ENCODE results near the gene DHX34. TPM values are rescaled to one million over a fixed set of nuclear protein-coding genes. Genes with fewer than 3 reads are reported as not detected.
A peak's percentile ranks its signal among the peaks of the same experiment; 100 is the strongest.

Gene DHX34
- total and polyA plus RNA-seq, 8 donors: 9.4 to 18.2 (median 14.9) TPM

- intact Hi-C loops (cut with DNase I): no loop called here
- DNase-seq (peak in 1 of 4 donors; percentile 74), ATAC-seq (no peak)
- TF ChIP-seq, protein P1, sequence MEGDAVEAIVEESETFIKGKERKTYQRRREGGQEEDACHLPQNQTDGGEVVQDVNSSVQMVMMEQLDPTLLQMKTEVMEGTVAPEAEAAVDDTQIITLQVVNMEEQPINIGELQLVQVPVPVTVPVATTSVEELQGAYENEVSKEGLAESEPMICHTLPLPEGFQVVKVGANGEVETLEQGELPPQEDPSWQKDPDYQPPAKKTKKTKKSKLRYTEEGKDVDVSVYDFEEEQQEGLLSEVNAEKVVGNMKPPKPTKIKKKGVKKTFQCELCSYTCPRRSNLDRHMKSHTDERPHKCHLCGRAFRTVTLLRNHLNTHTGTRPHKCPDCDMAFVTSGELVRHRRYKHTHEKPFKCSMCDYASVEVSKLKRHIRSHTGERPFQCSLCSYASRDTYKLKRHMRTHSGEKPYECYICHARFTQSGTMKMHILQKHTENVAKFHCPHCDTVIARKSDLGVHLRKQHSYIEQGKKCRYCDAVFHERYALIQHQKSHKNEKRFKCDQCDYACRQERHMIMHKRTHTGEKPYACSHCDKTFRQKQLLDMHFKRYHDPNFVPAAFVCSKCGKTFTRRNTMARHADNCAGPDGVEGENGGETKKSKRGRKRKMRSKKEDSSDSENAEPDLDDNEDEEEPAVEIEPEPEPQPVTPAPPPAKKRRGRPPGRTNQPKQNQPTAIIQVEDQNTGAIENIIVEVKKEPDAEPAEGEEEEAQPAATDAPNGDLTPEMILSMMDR (IDR thresholded peaks at IDR 0.05): no peak
- no peak overlapping the region for H3K4me3 ChIP-seq
- peak overlapping the region in 1 of 2 donors; percentile 69 for H3K27ac ChIP-seq
- peaks cover 0 to 5% of the 10 kb centered on the region in 2 donors for H3K27me3 ChIP-seq
- H3K9me3 ChIP-seq: no peaks in the 10 kb centered on the region
- peaks cover 0 to 47% of the 10 kb centered on the region in 2 donors for H3K36me3 ChIP-seq
- H3K4me1 ChIP-seq: peaks cover 0 to 64% of the 10 kb centered on the region in 2 donors
Observed at GRCh38 chr19:47319923-47320871, 28.9 kb upstream of the DHX34 start.

GRCh38 chr19:47321630-47322029 lies 27.5 kb upstream of the DHX34 start:
- Histone ChIP-seq H3K4me3 (no peak overlapping the region), H3K9me3 (no peaks in the 10 kb centered on the region), H3K36me3 (peaks cover 0 to 38% of the 10 kb centered on the region in 2 donors), H3K27ac (peak overlapping the region in 1 of 2 donors; percentile 69), H3K27me3 (peaks cover 0 to 5% of the 10 kb centered on the region in 2 donors), H3K4me1 (peaks cover 0 to 57% of the 10 kb centered on the region in 2 donors)
- TF ChIP-seq, protein P1 (IDR thresholded peaks at IDR 0.05): no peak
- DNase-seq: no peak
- intact Hi-C loops (cut with DNase I): no loop called here
- ATAC-seq: no peak

DNA sequence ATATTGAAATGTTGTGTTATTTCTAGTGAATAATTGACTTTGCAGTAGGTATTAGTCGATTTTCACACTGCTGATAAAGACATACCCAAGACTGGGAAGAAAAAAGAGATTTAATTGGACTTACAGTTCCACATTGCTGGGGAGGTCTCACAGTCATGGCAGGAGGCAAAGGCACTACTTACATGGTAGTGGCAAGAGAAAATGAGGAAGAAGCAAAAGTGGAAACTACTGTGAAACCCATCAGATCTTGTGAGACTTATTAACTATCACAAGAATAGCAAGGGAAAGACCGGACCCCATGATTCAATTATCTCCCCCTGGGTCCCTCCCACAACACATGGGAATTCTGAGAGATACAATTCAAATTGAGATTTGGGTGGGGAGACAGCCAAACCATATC lies 27.1 kb upstream of the DHX34 start:
- H3K36me3 ChIP-seq: peaks cover 0 to 34% of the 10 kb centered on the region in 2 donors
- H3K9me3 ChIP-seq: no peaks in the 10 kb centered on the region
- ATAC-seq: no peak
- TF ChIP-seq, protein P1 (IDR thresholded peaks at IDR 0.05): no peak
- H3K27me3 ChIP-seq: peaks cover 0 to 5% of the 10 kb centered on the region in 2 donors
- no peak for DNase-seq
- peak overlapping the region; percentile 33 to 69 for H3K27ac ChIP-seq
- intact Hi-C loops (cut with DNase I): no loop called here
- H3K4me3 ChIP-seq: no peak overlapping the region
- H3K4me1 ChIP-seq: peaks cover 0 to 54% of the 10 kb centered on the region in 2 donors

DNA sequence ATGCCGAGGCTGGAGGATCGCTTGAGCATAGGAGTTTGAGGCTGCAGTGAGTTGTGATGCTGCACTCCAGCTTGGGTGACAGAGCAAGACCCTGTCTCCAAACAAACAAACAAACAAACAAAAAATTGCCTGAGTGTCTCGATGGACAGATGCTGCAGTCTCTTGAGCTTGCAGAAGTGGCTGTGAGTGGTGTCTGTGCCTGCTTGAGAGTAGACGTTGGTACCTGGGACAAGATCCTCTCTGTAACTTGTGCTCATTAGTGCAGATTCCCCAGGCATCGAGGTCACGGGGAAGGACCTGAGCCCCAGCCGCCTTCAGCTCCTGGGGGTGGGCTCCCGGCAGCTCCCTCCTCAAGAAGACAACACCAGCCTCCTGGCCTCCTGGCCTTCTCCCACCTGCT lies 25.7 kb upstream of the DHX34 start:
- DNase-seq (no peak), ATAC-seq (no peak)
- peaks cover 0 to 5% of the 10 kb centered on the region in 2 donors for H3K27me3 ChIP-seq
- H3K27ac ChIP-seq: peak overlapping the region; percentile 33 to 69
- TF ChIP-seq, protein P1 (IDR thresholded peaks at IDR 0.05): no peak
- H3K9me3 ChIP-seq: no peaks in the 10 kb centered on the region
- H3K36me3 ChIP-seq: peaks cover 0 to 32% of the 10 kb centered on the region in 2 donors
- peaks cover 0 to 53% of the 10 kb centered on the region in 2 donors for H3K4me1 ChIP-seq
- intact Hi-C loops (cut with DNase I): no loop called here
- H3K4me3 ChIP-seq: peak overlapping the region in 1 of 2 donors; percentile 4

DNA sequence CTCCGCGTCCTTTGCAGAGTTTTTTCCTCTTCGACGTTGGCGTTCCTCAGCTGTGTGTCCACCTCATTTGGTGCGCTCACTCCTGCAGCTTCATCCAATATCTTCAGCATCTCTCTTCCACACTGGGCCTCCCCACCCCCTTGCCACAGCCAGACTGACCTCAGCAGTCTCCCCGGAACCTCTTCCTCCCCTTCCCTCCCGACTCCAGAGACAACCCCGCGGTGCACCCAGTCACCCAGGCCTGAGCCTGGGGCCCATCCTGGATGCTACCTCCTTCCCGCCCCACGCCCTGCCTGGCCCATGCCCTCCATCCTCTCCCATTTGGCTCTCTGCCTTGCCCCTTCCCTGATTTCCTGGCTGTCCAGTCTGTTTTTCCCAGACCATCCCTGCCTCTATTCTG lies 25.2 kb upstream of the DHX34 start:
- Histone ChIP-seq H3K4me1 (peaks cover 0 to 49% of the 10 kb centered on the region in 2 donors), H3K4me3 (peak overlapping the region in 1 of 2 donors; percentile 4), H3K27me3 (peaks cover 0 to 5% of the 10 kb centered on the region in 2 donors), H3K36me3 (peaks cover 0 to 28% of the 10 kb centered on the region in 2 donors), H3K9me3 (no peaks in the 10 kb centered on the region), H3K27ac (peak overlapping the region; percentile 46 to 69)
- intact Hi-C loops (cut with DNase I): no loop called here
- DNase-seq (peak in 1 of 4 donors; percentile 82), ATAC-seq (peak; percentile 51)
- TF ChIP-seq, protein P1 (IDR thresholded peaks at IDR 0.05): no peak

Data from left lung (tissue), 10 donors.